GM12892 (cell line): Measurements from ENCODE around the gene OSBPL3.

ENCODE experiments used
- POLR2A ChIP-seq: IDR thresholded peaks from 2 replicates; pipeline ENCODE4 v1.6.1; 2011; ENCODE audit warnings: low read depth, low read length, control low read depth
- POLR2AphosphoS5 ChIP-seq: IDR thresholded peaks from 2 replicates; pipeline ENCODE4 v1.6.1; 2011; ENCODE audit warnings: low read depth, low read length, control low read depth

GRCh38 chr7:24907311-24907886, 72.6 kb downstream of the OSBPL3 start:
- TF ChIP-seq POLR2AphosphoS5 (peak; percentile 49), POLR2A (0 out of 2 replicates have a peak, but pooled peaks have one; percentile 22)
